ENCODE measurements around the gene CAST.
A peak's percentile ranks its signal among the peaks of the same experiment; 100 is the strongest.

Gene CAST

GRCh38 chr5:96651948-96652753 lies 10.0 kb upstream of the CAST start:
- Mint-ChIP-seq H3K4me1 (peaks cover 14% of the 10 kb centered on the region), H3K4me3 (no peak overlapping the region)
- ATAC-seq (ENCODE audit: low read depth) = peak; percentile 41

GRCh38 chr5:96652769-96653454 lies 9.3 kb upstream of the CAST start:
- H3K27ac Mint-ChIP-seq = no peak overlapping the region
- H3K9me3 Mint-ChIP-seq = no peaks in the 10 kb centered on the region
- peaks cover 5% of the 10 kb centered on the region for H3K27me3 Mint-ChIP-seq
- H3K4me3 Mint-ChIP-seq = no peak overlapping the region
- peaks cover 15% of the 10 kb centered on the region for H3K4me1 Mint-ChIP-seq
- no peaks in the 10 kb centered on the region for H3K36me3 Mint-ChIP-seq
- ATAC-seq (ENCODE audit: low read depth) (no peak), DNase-seq (ENCODE audit: low spot score in 2 of 2) (no peak)

More at GRCh38 chr5:96651948-96652753, 10.0 kb upstream of the CAST start:
- peaks cover 5% of the 10 kb centered on the region for H3K27me3 Mint-ChIP-seq
- H3K9me3 Mint-ChIP-seq = no peaks in the 10 kb centered on the region
- DNase-seq (ENCODE audit: low spot score in 2 of 2) = no peak
- H3K27ac Mint-ChIP-seq = no peak overlapping the region
- no peaks in the 10 kb centered on the region for H3K36me3 Mint-ChIP-seq

- H3K9me3 Mint-ChIP-seq = no peaks in the 10 kb centered on the region
- H3K4me1 Mint-ChIP-seq = peaks cover 12% of the 10 kb centered on the region
- no peaks in the 10 kb centered on the region for H3K36me3 Mint-ChIP-seq
- H3K4me3 Mint-ChIP-seq = peak overlapping the region; percentile 1
- peaks cover 5% of the 10 kb centered on the region for H3K27me3 Mint-ChIP-seq
- ATAC-seq (ENCODE audit: low read depth) (no peak), DNase-seq (ENCODE audit: low spot score in 2 of 2) (no peak)
- H3K27ac Mint-ChIP-seq = no peak overlapping the region
Observed at GRCh38 chr5:96654209-96654608, 8.0 kb upstream of the CAST start.

GRCh38 chr5:96655085-96655484 lies 7.1 kb upstream of the CAST start:
- Mint-ChIP-seq H3K27ac (no peak overlapping the region), H3K4me3 (no peak overlapping the region), H3K9me3 (no peaks in the 10 kb centered on the region), H3K36me3 (no peaks in the 10 kb centered on the region), H3K27me3 (peaks cover 5% of the 10 kb centered on the region), H3K4me1 (peaks cover 14% of the 10 kb centered on the region)
- DNase-seq (ENCODE audit: low spot score in 2 of 2) = no peak
- ATAC-seq (ENCODE audit: low read depth) = no peak

- no peak for ATAC-seq (ENCODE audit: low read depth)
- no peaks in the 10 kb centered on the region for H3K9me3 Mint-ChIP-seq
- DNase-seq (ENCODE audit: low spot score in 2 of 2) = no peak
- H3K36me3 Mint-ChIP-seq = no peaks in the 10 kb centered on the region
- no peak overlapping the region for H3K4me3 Mint-ChIP-seq
- H3K27ac Mint-ChIP-seq = no peak overlapping the region
- H3K27me3 Mint-ChIP-seq = peaks cover 5% of the 10 kb centered on the region
- H3K4me1 Mint-ChIP-seq = peaks cover 16% of the 10 kb centered on the region
Observed at GRCh38 chr5:96655506-96655905, 6.7 kb upstream of the CAST start.

- no peak for DNase-seq (ENCODE audit: low spot score in 2 of 2)
- ATAC-seq (ENCODE audit: low read depth) = no peak
- Mint-ChIP-seq H3K4me3 (no peak overlapping the region), H3K36me3 (no peaks in the 10 kb centered on the region), H3K4me1 (peaks cover 24% of the 10 kb centered on the region), H3K27me3 (peaks cover 5% of the 10 kb centered on the region), H3K27ac (no peak overlapping the region), H3K9me3 (no peaks in the 10 kb centered on the region)
Observed at GRCh38 chr5:96657068-96657467, 5.1 kb upstream of the CAST start.

- DNase-seq (ENCODE audit: low spot score in 2 of 2) (no peak), ATAC-seq (ENCODE audit: low read depth) (no peak)
- H3K27ac Mint-ChIP-seq = no peak overlapping the region
- no peaks in the 10 kb centered on the region for H3K9me3 Mint-ChIP-seq
- H3K4me1 Mint-ChIP-seq = peaks cover 29% of the 10 kb centered on the region
- H3K4me3 Mint-ChIP-seq = no peak overlapping the region
- H3K36me3 Mint-ChIP-seq = no peaks in the 10 kb centered on the region
- peaks cover 5% of the 10 kb centered on the region for H3K27me3 Mint-ChIP-seq
Observed at GRCh38 chr5:96658272-96658671, 3.9 kb upstream of the CAST start.

- H3K27ac Mint-ChIP-seq = no peak overlapping the region
- H3K36me3 Mint-ChIP-seq = no peaks in the 10 kb centered on the region
- no peak for DNase-seq (ENCODE audit: low spot score in 2 of 2)
- peaks cover 32% of the 10 kb centered on the region for H3K4me1 Mint-ChIP-seq
- no peaks in the 10 kb centered on the region for H3K9me3 Mint-ChIP-seq
- peaks cover 3% of the 10 kb centered on the region for H3K27me3 Mint-ChIP-seq
- no peak overlapping the region for H3K4me3 Mint-ChIP-seq
- ATAC-seq (ENCODE audit: low read depth) = no peak
Observed at GRCh38 chr5:96659170-96659569, 3.0 kb upstream of the CAST start.

- Mint-ChIP-seq H3K27ac (peak overlapping the region; percentile 98), H3K27me3 (no peaks in the 10 kb centered on the region), H3K9me3 (no peaks in the 10 kb centered on the region), H3K4me1 (peaks cover 39% of the 10 kb centered on the region), H3K4me3 (peak overlapping the region; percentile 98), H3K36me3 (peaks cover 1% of the 10 kb centered on the region)
- ATAC-seq (ENCODE audit: low read depth) (peak; percentile 21), DNase-seq (ENCODE audit: low spot score in 2 of 2) (peak; percentile 30 to 37)
Observed at GRCh38 chr5:96660971-96661854, 963 bp upstream of the CAST start.

- H3K4me1 Mint-ChIP-seq = peaks cover 35% of the 10 kb centered on the region
- peak; percentile 70 for ATAC-seq (ENCODE audit: low read depth)
- H3K27ac Mint-ChIP-seq = peak overlapping the region; percentile 98
- peak overlapping the region; percentile 98 for H3K4me3 Mint-ChIP-seq
- DNase-seq (ENCODE audit: low spot score in 2 of 2) = peak; percentile 85 to 88
- no peaks in the 10 kb centered on the region for H3K9me3 Mint-ChIP-seq
- peaks cover 2% of the 10 kb centered on the region for H3K36me3 Mint-ChIP-seq
- no peaks in the 10 kb centered on the region for H3K27me3 Mint-ChIP-seq
Observed at GRCh38 chr5:96662725-96663518, 746 bp downstream of the CAST start.

- H3K27ac Mint-ChIP-seq = peak overlapping the region; percentile 98
- peak overlapping the region; percentile 98 for H3K4me3 Mint-ChIP-seq
- no peaks in the 10 kb centered on the region for H3K27me3 Mint-ChIP-seq
- peaks cover 5% of the 10 kb centered on the region for H3K36me3 Mint-ChIP-seq
- DNase-seq (ENCODE audit: low spot score in 2 of 2) = no peak
- no peak for ATAC-seq (ENCODE audit: low read depth)
- H3K4me1 Mint-ChIP-seq = peaks cover 37% of the 10 kb centered on the region
- no peaks in the 10 kb centered on the region for H3K9me3 Mint-ChIP-seq
Observed at GRCh38 chr5:96663608-96664007, 1.4 kb downstream of the CAST start.

- Mint-ChIP-seq H3K4me1 (peaks cover 41% of the 10 kb centered on the region), H3K4me3 (no peak overlapping the region), H3K9me3 (no peaks in the 10 kb centered on the region), H3K27ac (no peak overlapping the region), H3K27me3 (no peaks in the 10 kb centered on the region), H3K36me3 (peaks cover 6% of the 10 kb centered on the region)
- DNase-seq (ENCODE audit: low spot score in 2 of 2) (no peak), ATAC-seq (ENCODE audit: low read depth) (no peak)
Observed at GRCh38 chr5:96664669-96665068, 2.5 kb downstream of the CAST start.

- Mint-ChIP-seq H3K27me3 (no peaks in the 10 kb centered on the region), H3K4me1 (peaks cover 36% of the 10 kb centered on the region), H3K36me3 (peaks cover 14% of the 10 kb centered on the region), H3K4me3 (no peak overlapping the region), H3K27ac (no peak overlapping the region), H3K9me3 (no peaks in the 10 kb centered on the region)
- DNase-seq (ENCODE audit: low spot score in 2 of 2) = no peak
- ATAC-seq (ENCODE audit: low read depth) = no peak
Observed at GRCh38 chr5:96668725-96669124, 6.5 kb downstream of the CAST start.

Data from memory B cell (primary cell).